ENCODE results near the gene ZNF804A.

ZNF804A gene

DNA sequence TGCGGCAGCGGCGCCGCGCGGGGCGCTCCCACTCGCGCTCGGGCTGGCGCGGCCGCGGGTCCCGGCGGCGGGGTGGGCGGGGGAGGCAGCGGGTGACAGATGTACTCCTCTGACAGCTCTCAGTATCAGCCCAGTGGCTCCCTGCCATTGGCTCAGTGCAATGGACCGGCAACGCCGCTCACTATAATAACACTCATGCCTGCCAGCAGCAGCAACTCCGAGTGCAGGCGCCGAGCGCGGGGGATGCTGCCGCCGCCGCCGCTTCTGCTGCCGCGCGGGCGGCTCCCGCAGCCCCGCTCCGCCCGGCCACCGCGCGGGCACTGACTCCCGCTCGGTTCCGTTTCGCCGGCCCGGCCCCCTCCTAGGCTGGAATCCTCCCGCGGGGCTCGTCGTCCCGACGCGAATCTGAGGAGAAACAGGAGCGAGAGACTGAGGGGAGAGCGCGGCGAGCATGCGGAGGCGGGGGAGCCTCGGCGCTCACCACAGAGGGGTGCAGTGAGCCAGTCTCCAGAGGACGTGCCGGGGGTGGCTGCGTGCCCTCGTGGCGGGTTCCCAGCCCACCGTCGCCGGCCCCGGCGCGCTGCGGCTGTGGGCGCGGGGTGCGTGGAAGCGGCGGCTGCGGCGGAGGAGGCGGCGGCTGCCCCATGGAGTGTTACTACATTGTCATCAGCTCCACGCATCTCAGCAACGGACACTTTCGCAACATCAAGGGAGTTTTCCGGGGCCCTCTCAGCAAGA, at the start of gene ZNF804A:
Gene ZNF804A, plus strand, starts transcription at position 214 of the 738 bp plus-strand sequence. Its CDS starts 431 bp downstream, at position 645.
- DNase-seq: peak; percentile 86

DNA sequence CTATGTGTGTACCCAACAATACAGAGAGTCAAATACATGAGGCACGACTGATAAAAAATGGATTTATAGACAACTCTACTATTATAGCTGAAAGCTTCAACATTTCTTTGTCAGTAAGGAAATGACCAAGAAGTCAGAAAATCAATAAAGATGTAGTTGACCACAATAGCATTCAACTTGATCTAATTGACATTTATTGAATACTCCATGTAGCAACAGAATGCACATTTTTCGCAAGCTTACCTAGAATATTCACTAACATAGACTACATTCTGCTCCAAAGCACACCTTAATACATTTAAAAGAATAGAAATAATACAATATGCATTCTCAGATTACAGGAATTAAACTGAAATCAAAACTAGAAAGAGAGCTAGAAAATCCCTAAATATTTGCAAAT, 49.2 kb upstream of the ZNF804A start:
- DNase-seq: no peak

DNA sequence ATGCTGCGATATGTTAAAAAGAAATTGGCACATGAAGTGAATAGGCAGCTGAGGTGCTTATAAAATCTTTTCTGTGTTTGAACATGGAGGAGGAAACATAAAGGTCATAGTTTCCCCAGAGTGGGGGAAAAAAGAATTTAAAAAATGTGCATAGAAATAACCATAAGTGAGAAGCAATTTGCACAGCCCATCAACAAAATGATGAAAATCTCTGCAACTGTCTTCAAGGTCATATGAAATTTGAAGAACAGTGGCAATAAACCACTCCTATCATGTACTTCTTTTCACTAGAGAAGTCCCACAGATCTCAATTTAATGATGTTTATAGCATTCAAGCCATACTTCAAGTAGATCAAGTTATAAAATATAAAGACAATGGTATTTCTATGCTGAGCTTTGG, 46.7 kb upstream of the ZNF804A start:
- DNase-seq: no peak

DNA sequence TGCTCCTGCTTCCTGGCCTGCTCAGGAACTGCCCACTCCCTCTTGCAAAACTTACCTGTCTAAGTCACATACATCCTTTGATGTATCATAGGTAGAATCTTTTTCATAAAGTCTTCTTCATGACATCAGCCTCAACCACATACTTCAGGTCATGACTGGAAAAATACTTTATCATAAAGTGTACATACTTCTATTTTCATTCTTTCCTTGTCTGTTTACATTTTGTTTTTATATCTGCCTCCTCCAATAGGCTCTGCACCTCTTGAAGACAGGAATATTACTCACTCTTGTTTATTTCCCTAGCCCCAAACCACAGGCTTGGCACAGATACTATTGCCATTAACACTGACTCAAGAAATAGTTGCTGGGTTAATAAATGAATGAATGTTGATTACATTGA, 43.6 kb upstream of the ZNF804A start:
- DNase-seq: no peak

DNA sequence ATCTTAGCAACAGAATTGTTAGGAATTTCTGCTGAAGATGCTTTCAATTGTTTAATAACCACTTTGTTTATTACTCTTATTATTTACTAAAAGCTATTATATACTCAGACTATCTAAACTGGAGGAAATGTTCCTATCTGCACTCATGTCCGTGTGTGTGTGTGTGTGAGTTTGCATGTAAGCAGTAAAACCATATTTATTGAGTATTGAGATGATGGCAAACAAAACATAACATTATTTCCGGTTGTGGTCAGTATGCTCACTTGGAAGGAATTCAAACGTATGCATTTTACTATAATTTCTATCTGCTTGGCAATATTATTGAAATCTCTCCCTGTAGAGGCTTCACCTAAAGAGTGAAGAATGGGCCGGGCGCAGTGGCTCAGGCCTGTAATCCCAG, 43.0 kb upstream of the ZNF804A start:
- DNase-seq: no peak

DNA sequence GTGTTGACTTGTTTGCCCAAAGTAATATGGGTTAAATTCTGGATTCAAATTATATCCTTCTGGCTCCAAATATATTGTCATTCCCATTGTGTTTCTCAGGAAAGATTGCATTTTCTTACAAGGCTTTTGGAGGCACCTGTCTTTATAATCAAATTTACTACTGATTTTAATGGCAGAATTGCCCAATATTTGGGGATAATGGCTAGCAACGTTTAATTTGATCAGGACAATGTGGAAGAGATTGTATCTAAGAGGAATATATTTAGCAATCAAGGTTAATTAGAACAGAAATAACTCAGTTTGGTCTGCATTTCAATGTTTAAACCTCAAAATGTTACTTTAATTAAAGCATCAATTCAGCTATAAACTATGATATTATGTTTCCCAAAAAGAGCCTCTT, 41.7 kb upstream of the ZNF804A start:
- DNase-seq: no peak

DNA sequence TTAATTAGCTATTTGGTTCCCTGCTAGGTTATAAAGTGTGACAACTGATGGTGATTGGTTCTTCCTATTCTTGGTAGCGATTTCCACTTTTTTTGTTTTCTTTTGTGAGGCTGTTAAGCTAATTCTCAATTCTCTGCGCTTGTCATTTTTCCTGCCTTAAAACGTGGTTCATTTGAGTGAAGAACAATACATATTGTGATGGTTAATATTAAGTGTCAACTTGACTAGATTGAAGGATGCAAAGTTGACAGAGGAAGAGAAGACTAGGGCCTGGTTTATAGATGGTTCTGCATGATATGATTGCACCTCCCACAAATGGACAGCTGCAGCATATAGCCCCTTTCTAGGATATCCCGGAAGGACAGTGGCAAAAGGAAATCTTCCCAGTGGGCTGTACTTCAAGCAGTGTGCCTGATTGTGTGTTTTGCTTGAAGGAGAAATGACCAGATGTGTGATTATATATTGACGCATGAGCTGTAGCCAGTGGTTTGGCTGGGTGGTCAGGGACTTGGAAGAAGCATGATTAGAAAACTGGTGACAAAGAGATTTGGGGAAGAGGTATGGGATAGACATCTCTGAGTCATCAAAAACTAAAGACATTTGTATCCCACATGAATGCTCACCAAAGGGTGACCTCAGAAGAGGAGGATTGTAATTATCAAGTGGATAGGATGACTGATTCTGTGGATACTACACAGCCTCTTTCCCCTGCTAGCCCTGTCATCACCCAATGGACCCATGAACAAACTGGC, 39.4 kb upstream of the ZNF804A start:
- no peak for DNase-seq

DNA sequence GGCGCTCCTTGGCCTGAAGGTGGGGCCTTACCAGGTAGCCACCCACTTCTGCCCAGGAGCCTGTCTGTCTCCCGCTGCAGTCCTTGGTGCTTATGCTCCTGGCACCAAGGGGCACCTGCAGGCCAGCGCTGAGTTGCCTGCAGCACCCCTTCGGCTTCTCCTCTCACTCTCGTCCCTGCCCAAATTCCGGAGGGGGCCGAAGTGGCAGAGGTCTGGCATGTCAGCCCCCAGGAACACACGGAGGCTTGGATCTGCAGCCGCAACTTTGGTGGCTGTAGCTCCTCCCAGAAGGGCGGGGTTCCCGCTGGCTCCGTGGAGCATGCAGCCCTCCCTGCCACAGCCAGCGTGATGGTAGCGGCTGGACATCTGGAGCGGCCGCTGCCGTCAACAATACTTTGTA, 37.7 kb upstream of the ZNF804A start:
- no peak for DNase-seq

DNA sequence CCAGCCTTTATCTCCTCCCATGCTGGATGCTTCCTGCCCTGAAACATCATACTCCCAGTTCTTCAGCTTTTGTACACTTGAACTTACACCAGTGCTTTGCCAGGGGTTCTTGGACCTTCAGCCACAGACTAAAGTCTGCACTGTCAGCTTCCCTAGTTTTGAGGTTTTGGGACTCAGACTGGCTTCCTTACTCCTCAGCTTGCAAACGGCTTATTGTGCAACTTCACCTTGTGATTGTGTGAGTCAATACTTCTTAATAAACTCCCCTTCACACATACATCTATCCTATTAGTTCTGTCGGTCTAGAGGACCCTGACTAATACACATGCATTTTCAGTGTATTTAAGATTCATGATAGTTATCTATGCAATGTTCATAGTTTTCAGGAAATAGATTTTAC, 35.8 kb upstream of the ZNF804A start:
- no peak for DNase-seq

DNA sequence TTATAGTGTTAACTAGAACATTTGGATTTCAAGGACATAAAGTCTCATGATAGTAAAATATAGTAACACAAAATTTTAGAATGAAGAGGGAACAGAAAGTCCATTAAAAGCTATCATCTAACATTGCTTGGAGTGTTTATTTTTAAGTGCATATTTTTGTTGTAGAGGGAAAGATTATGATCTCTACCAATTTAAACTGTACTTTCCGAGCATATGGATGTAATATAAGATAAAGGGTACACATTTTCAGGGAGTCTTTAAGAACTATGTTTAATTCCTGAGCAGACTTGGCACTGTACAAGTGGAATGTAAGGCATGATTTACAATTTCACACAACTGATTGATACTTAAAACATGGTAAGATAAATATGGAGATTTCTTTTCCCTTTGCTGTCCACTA, 34.2 kb upstream of the ZNF804A start:
- peak; percentile 4 for DNase-seq

DNA sequence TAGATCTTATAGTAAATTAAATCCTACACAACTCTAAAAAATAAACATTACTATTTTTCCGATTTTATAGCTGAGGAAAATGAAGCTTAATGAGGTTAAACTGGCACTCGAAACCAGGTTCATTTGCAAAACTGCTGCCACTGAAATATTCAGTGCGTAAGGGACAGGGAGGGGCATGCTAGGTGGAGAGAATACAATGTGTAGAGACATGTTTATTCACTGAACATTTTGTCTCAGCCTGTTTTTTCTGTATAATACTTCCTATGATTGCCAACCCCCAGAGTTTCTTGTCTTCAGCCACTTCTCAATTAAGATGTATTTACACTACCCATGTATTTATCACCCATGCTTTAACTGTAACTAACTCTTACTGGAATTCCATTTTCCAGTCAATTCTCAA, 31.6 kb upstream of the ZNF804A start:
- DNase-seq: no peak

DNA sequence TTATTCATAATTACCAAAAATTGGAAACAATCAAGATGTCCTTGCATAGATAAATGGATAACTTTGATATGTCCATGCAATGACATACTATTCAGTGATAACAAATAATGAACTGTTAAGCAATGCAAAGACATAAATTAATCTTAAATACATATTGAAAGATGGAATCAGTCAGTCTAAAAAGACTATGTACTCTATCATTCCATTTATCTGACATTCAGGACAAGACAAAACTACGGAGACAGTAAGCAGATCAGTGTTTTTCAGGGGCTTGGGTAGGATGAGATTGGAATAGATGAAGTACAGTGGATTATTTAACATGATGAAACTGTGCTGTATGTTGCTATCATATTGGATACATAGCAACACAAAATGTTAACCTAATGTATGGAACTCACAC, 21.3 kb upstream of the ZNF804A start:
- DNase-seq: no peak

DNA sequence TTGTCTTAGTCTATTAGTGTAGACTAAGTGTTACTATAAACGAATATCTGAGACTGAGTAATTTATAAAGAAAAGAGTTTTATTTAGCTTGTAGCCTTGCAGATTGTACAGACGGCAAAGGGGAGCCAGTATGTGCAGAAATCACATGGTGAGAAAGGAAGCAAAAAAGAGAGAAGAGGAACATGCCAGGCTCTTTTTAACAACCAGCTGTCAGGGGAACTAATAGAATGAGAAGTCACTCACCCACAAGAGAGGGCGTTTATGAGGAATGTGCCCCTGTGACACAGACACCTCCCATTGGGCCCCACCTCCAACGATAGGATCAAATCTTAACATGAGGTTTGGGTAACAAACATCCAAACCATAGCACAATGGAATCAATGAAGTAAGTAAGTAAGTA, 20.6 kb upstream of the ZNF804A start:
- DNase-seq: no peak

DNA sequence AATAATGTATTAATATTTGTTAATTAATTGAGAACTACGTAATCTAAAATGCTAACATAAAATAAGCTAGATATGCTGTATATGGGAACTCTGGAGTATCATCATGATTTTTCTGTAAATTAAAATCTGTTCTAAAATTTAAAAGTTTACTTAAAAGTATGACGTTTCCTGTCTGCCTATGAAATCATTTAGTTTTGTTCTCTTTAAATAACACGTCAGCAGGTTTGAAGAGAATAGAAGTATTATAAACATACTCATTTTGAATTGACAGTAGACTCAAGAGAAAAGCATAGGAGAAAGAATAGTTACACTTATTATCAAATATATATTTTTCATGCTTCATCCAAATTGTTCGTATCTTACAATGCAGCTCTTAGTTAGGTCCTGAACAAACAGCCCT, 19.1 kb upstream of the ZNF804A start:
- no peak for DNase-seq

DNA sequence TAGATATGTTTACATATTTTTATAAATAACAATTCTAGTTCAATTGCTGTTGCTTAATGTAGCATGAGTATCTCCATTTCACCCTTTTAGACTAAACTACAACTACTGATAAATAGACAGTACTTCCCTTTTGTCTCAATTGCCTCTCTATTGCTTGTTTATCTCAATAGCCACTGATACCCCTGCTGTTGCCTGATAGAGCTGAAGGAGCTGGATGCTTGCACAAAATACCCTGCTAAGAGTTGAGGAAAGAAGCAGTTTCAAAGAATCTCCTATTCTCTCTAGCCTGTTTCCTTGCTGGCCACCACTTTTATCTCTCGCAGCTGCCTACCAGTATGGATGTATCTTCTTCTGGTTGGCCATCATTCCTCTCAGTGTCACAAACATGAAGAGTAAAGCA, 16.9 kb upstream of the ZNF804A start:
- no peak for DNase-seq

DNA sequence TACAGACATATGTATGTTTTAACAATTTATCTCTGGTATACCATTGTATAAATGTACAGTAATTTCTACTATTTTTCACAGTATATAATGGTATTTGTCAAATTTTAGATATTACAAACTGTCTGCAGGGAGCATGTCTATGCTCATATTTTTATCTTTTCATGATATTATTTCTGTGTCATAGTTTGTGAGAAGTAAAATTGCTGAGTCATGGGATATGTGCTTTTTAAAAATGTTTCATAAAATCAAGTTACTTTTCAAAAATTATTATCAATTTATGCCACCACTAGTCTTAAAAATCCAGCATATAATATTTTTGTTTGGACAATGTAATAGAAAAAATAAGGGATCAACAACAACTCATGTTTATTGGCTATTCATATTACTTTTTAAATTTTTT, 9.1 kb upstream of the ZNF804A start:
- no peak for DNase-seq

DNA sequence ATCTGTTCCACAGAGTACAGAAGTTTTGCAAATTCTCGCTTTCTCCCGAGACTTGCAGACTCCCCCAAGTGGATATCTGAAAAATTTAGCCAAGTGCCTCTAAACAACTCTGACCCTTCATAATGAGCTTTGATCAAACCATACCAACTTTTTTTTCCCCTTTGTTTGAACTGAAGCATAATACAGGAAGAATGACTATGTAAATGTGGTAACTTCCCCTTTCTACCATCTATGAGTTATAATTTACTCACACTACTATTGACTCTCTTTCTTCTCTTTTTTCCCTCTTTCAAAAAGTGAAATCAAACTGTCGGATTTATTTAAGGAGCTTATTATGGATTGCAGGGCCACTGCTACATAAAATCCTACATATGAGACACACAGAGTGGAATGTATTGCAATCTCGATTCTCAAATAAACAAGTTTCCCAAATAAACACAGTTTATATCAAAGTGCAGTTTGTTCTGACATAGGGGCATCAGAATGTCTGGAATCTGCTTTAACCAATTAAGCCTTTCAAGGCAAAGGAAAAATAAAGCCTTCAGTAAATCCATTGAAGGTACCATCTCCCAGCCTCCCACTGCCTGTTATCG, 1.4 kb upstream of the ZNF804A start:
- no peak for DNase-seq

DNA sequence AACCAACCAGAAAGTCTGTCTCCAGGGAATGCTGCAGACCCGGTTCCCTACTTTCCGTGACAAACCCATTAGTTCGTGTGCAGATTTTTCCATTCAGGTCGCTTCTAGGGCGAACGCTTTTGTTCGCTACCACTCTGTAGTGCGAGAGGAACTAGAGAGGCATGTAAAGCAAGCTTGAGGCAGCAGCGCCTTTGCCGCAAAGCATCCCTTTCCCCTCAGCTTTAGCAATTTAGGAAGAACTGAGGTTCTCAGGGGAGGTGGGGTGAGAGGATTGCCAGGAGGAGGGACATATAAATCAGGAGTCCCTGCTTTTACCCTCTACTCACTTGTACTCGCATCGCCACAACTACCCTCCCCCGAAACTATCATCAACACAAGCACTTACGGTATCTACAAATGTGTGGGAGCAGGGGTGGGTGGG, 748 bp upstream of the ZNF804A start:
- no peak for DNase-seq

DNA sequence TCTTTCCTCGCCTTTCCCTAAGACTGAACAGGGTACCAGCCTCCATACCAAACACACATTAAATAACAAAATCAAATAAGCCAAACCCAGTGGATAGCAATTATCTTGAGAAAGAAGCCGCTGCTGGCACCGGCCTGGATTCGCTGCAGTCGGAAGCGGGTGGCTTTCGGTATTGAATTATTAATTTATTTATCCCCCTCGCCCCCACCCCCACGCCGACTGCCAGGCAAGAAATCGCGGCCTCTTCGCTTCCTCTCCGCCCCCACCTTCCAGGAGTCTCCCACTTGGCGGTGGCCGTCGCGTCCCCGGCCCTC, 370 bp upstream of the ZNF804A start:
- no peak for DNase-seq

DNA sequence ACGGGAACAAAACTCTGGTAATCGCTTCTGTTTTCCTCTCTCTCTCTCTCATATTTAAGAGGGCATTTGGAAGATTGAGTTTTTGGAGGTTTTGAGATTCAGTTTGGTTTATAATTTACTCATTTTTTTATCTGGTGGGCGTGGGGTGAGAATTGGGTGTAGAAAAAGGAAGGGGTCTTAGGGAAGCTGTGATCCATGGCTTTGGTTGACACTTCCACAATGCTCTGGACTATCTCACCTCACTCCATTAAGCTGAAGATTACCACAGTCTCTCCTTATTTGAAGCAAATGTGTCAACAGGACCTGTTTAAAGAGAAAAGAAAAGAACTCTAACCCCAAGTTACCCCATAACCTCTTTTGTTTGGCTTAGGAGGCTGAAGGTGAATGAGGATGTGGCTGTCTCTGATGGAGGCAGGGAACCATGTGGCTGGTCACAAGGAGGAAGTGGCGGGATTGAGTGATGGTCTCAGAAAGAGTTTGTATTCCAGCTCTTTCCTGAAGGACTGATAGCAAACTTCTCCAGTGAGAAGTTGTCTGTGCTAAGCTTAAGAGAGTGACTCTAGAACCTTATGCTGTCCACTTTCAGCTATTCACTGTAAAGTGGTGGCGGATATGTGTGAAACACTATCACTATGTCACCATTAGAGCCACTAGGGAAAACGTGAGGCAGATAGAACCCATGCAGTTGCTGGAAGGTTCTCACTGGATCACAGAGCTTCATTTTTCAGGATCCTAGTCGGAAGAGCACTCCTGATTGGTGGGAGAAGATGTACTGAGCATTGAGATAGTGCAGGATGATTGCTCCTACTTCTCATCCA, 934 bp downstream of the ZNF804A start:
- peak; percentile 47 for DNase-seq

DNA sequence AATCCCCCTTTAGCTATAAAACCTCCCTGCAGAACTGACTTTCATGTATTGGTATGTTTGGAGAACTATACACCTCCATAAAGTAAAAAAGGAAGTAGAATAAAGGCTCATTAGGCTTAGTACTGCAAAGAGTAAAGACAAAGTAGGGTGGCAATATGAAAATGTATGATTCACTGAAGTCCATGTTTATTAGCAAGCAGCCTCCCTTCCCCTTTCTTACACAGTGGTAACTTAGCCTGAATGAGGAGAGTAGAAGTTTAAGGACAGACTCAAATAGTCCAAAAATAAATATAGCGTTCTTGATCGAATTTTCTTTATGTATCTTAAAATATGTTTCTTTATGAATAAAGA, 1.5 kb downstream of the ZNF804A start:
- DNase-seq: no peak

DNA sequence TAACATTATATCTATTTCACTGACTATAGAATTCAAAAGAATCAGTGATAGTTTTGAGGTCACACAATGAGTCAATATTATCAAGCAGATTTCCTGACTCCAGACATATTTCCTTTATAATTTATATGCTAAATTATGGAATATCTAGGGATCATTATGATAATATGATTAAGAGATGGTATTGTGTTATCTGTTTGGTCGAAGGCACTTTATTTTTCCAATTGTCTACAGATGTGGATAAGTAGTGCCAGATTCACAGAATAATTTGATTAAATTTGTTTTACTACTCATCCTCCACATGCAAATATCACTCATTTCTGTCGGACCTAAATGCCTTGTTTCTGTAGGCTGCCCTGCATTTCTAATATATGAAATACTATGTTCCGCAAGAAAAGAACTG, 4.4 kb downstream of the ZNF804A start:
- no peak for DNase-seq

DNA sequence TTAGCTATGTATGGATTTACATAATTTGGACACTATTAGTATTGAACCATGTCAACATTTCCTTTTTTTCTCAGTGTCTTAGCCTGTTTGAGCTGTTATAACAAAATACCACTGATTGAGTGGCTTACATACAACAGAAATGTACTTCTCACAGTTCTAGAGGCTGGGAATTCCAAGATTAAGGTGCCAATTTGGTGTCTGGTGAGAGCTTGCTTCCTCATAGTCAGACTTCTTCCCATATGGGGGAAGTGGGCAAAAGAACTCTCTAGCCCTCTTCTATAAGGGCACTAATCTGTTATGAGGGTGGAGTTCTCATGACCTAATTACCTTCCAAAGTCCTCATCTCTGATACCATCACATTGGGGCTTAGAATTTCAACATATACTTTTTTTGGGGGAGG, 12.6 kb downstream of the ZNF804A start:
- DNase-seq: no peak
